ENCODE measurements around the gene RABL6. TPM values are rescaled to one million over a fixed set of nuclear protein-coding genes. Genes with fewer than 3 reads are reported as not detected.
"Not testable (repeated sequence)": the region's sequence is repeated elsewhere in the genome, so short reads cannot be mapped to it uniquely, and the experiment has no call there.

Gene RABL6
- total RNA-seq, 1 experiment from 2014 or later, result 68.9 TPM

GRCh38 chr9:136782452-136782851 is 25.3 kb upstream of the RABL6 start:
- no TSS peak for BruUV-seq (replicated peaks)
- DNase-seq, result no peak
- intact Hi-C loops (cut with micrococcal nuclease; ENCODE audit: unreplicated experiment), result no loop called here
- H3K9me3 Mint-ChIP-seq (ENCODE audit: low read depth, unreplicated experiment), result no peaks in the 10 kb centered on the region
- peaks cover 45% of the 10 kb centered on the region for H3K27me3 Mint-ChIP-seq (ENCODE audit: unreplicated experiment)
- H3K36me3 Mint-ChIP-seq (ENCODE audit: insufficient read depth, unreplicated experiment), result no peaks in the 10 kb centered on the region
- no peak overlapping the region for H3K4me3 Mint-ChIP-seq (ENCODE audit: low read depth, unreplicated experiment)
- TF ChIP-seq, protein P1, sequence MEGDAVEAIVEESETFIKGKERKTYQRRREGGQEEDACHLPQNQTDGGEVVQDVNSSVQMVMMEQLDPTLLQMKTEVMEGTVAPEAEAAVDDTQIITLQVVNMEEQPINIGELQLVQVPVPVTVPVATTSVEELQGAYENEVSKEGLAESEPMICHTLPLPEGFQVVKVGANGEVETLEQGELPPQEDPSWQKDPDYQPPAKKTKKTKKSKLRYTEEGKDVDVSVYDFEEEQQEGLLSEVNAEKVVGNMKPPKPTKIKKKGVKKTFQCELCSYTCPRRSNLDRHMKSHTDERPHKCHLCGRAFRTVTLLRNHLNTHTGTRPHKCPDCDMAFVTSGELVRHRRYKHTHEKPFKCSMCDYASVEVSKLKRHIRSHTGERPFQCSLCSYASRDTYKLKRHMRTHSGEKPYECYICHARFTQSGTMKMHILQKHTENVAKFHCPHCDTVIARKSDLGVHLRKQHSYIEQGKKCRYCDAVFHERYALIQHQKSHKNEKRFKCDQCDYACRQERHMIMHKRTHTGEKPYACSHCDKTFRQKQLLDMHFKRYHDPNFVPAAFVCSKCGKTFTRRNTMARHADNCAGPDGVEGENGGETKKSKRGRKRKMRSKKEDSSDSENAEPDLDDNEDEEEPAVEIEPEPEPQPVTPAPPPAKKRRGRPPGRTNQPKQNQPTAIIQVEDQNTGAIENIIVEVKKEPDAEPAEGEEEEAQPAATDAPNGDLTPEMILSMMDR (IDR thresholded peaks at IDR 0.05; ENCODE audit: unreplicated experiment), result no peak
- no peak overlapping the region for H3K27ac Mint-ChIP-seq (ENCODE audit: unreplicated experiment)
- CTCF ChIA-PET, result no interaction called here
- H3K4me1 Mint-ChIP-seq (ENCODE audit: low read depth, unreplicated experiment), result peaks cover 34% of the 10 kb centered on the region

GRCh38 chr9:136784249-136784996 is 23.3 kb upstream of the RABL6 start:
- H3K4me1 Mint-ChIP-seq (ENCODE audit: low read depth, unreplicated experiment), result peaks cover 46% of the 10 kb centered on the region
- peaks cover 6% of the 10 kb centered on the region for H3K36me3 Mint-ChIP-seq (ENCODE audit: insufficient read depth, unreplicated experiment)
- H3K27ac Mint-ChIP-seq (ENCODE audit: unreplicated experiment), result no peak overlapping the region
- no TSS peak for BruUV-seq (replicated peaks)
- intact Hi-C loops (cut with micrococcal nuclease; ENCODE audit: unreplicated experiment), result no loop called here
- peaks cover 26% of the 10 kb centered on the region for H3K27me3 Mint-ChIP-seq (ENCODE audit: unreplicated experiment)
- peak; percentile 24 for DNase-seq
- H3K9me3 Mint-ChIP-seq (ENCODE audit: low read depth, unreplicated experiment), result no peaks in the 10 kb centered on the region
- CTCF ChIA-PET, result no interaction called here
- TF ChIP-seq, protein P1 (IDR thresholded peaks at IDR 0.05; ENCODE audit: unreplicated experiment), result no peak
- H3K4me3 Mint-ChIP-seq (ENCODE audit: low read depth, unreplicated experiment), result peak overlapping the region; percentile 17

- H3K27ac Mint-ChIP-seq (ENCODE audit: unreplicated experiment), result no peak overlapping the region
- H3K4me1 Mint-ChIP-seq (ENCODE audit: low read depth, unreplicated experiment), result peaks cover 48% of the 10 kb centered on the region
- H3K27me3 Mint-ChIP-seq (ENCODE audit: unreplicated experiment), result peaks cover 20% of the 10 kb centered on the region
- no peaks in the 10 kb centered on the region for H3K9me3 Mint-ChIP-seq (ENCODE audit: low read depth, unreplicated experiment)
- BruUV-seq (replicated peaks), result no TSS peak
- TF ChIP-seq, protein P1 (IDR thresholded peaks at IDR 0.05; ENCODE audit: unreplicated experiment), result no peak
- H3K36me3 Mint-ChIP-seq (ENCODE audit: insufficient read depth, unreplicated experiment), result peaks cover 6% of the 10 kb centered on the region
- H3K4me3 Mint-ChIP-seq (ENCODE audit: low read depth, unreplicated experiment), result peak overlapping the region; percentile 17
- DNase-seq, result peak; percentile 27
- CTCF ChIA-PET, result no interaction called here
- intact Hi-C loops (cut with micrococcal nuclease; ENCODE audit: unreplicated experiment), result no loop called here
Measured at GRCh38 chr9:136784997-136785361, 22.8 kb upstream of the RABL6 start.

- intact Hi-C loops (cut with micrococcal nuclease; ENCODE audit: unreplicated experiment), result loop anchor here (2.0 kb wide), 1 partner anchor 249 kb away; no protein-coding TSS in a partner anchor
- not testable (repeated sequence) for BruUV-seq (replicated peaks); H3K9me3 Mint-ChIP-seq (ENCODE audit: low read depth, unreplicated experiment); H3K36me3 Mint-ChIP-seq (ENCODE audit: insufficient read depth, unreplicated experiment); H3K27ac Mint-ChIP-seq (ENCODE audit: unreplicated experiment)
- CTCF ChIA-PET, result interaction anchor here (0.7 kb wide), 1 partner anchor 96 kb away, joined by 3 read pairs; no protein-coding TSS in a partner anchor
- H3K4me1 Mint-ChIP-seq (ENCODE audit: low read depth, unreplicated experiment), result peaks cover 48% of the 10 kb centered on the region
- peak; percentile 42 for DNase-seq
- peaks cover 12% of the 10 kb centered on the region for H3K27me3 Mint-ChIP-seq (ENCODE audit: unreplicated experiment)
- H3K4me3 Mint-ChIP-seq (ENCODE audit: low read depth, unreplicated experiment), result peak overlapping the region; percentile 17
Measured at GRCh38 chr9:136785565-136786355, 22.0 kb upstream of the RABL6 start.
